ENCODE measurements around the gene GFI1B.
"Not testable (repeated sequence)": the region's sequence is repeated elsewhere in the genome, so short reads cannot be mapped to it uniquely, and the experiment has no call there.

The GFI1B gene

DNA sequence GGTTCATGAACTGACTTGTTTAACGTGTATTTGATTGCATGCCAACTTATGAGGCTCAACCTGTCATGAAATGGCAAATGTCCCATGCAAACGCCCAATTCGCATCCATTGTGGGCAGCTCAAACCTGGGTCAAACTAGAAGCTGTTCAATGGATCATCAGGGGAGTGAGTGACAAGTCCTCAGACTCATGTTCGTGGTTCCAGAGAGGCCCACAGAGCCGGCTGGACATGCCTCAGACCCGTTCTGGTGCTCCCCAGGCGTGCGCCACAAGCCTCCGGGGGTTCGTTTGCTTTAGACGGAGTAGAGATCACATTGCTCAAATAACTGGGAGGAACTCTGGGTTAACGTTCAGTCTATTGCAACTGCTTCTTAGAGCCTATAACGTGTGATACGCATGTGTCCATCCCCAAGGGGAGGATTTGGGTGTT lies 15.0 kb downstream of the GFI1B start:
- DNase-seq = no peak

DNA sequence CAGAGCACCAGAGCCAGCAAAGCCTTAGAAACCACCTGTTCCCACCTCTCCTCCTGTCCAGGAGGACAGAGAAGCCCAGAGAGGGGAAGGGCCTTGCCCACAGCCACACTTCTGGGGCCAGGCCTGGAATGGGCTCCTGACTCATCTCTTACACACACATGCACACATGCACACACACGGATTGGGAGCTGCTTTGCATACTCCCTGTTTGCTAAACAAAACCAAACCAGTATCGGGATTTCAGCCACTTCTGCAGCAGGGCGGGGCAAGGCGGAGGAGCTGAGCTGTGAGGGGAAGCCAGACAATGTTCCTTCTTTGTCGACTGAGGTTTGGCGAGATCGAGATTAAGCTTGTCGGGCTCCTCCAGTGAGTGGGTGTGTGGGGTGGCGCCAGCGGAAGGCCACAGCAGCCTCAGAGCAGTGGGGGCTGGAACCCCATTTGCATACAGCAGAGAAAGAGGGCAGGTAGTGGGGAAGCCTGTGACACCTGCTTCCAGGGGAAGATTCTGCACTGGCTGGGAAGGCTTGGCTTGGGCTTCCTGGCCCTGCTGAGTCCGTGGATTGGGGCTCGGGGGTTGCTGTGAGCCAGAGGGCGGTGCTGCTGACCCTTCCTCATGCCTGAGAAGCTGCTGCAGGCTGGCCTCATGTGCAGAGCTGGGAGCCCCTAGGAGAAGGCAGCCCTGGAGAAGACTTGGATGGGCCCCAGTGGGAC lies 16.1 kb downstream of the GFI1B start:
- DNase-seq = no peak

DNA sequence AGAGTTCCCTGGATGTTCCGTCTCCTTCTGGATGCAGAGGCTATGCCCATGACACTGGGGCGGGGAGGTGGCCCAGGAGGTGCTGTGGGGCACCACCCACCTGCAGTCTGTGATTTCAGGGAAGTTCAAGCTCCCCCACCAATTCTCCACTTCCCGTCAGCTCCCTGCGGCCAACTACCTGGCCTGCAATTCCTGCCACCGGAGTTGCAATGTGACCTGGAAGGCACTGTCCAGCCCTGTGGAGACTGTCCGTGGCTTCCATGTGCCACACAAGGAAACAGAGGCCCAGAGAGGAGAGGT lies 16.6 kb downstream of the GFI1B start:
- DNase-seq = no peak

DNA sequence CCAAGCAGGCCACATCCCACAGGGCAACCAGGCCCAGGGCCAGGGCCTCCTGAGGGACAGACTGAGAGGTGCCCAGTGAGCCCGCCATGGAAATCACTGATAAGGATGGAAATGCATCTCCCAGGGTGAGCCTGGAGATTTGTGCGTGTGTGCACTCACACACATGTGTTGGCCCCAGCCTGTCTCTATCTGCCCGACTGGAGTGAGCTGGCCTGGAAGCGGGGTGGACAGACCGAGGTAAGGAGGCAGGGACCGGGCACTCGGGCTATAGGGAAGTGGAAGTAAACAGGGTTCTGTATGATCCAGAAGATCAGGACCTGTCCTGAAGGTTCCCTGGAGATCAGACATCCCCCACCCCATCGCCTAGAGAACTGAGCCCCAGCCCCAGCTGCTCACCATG lies 17.4 kb downstream of the GFI1B start:
- no peak for DNase-seq

DNA sequence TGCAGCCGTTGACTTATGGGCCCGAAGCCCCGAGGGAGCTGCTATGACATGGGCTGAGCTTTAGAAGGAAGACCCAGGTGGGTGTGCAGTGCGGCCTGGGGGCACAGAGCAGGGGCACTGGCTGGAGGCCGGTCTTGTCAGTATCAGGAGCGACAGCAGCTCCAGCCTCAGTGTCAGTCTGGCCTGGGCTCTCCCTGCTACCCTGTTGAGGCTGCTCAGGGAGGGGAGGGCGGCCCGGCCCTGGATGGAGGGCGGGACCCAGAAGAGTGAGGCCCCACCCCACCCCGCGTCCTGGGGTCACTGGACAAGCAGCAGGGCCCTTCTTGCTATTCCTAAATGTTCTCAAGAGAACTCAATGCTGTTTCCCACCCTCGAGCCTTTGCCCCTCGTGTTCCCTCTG lies 18.0 kb downstream of the GFI1B start:
- DNase-seq = no peak

DNA sequence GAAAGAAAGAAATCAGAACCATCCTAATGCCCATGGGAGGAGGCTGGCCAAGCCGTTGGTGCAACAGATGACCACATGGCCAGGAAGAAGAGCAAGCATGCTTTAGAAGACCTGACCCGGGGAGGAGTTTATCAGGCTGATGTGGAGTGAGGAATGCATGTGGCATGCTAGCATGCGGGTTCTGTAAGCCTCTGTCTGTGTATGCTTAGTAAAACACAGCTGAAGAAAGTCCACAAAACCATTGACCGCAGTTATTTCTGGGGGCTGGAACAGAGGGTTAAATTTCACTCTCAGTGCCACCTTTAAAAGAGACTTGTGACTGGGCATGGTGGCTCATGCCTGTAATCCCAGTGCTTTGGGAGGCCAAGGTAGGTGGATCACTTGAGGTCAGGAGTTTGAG lies 19.1 kb downstream of the GFI1B start:
- DNase-seq = no peak

DNA sequence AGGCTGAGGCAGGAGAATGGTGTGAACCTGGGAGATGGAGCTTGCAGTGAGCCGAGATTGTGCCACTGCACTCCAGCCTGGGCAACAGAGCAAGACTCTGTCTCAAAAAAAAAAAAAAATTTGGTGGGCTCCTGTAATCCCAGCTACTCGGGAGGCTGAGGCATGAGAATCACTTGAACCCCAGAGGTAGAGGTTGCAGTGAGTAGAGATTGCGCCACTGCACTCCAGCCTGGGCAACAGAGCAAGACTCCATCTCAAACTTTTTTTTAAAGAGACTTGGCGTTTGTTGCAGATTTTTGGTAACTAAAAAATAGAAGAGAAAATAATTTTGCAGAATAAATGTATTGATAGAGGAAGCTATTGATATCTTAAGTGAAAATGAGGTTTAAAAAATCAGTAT lies 19.7 kb downstream of the GFI1B start:
- DNase-seq = not testable (repeated sequence)

DNA sequence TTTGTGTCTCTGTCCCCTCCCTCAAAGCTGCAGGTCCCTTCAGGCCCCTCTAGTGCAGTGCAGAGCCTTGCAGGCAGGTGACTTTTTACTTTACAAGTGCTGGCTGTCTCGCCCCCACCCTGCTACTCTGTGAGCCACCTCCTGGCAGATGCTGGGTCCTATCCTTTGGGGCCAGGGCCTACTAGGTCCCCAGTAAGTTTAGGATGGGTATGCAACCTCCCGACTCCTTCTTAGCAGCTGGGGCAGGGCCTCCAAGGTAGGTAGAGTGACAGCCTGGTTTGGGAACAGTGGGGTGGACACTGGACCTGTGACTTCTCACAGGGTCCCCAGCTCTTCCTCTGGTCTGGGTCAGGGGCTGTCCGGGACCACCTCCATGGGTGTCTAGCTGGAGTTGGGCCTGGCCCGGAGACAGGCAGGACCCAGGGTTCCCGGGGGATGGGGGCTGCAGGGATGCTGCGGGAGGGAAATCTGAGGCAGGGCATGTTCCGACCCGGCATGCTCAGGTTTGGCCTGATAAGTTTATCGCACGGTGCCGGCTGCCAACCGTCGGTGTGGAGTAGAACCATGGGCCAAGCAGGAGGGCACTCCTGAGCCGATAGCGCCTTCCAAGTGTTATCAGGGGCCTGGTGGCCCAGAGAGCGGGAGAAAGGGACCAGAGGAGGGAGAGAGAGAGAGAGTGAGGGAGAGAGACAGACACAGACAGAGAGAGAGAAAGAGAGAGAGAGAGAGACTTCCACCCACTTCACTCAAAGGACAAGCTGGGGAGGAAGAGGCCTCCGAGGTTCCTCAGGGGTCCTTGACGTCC lies 20.5 kb downstream of the GFI1B start:
- no peak for DNase-seq

DNA sequence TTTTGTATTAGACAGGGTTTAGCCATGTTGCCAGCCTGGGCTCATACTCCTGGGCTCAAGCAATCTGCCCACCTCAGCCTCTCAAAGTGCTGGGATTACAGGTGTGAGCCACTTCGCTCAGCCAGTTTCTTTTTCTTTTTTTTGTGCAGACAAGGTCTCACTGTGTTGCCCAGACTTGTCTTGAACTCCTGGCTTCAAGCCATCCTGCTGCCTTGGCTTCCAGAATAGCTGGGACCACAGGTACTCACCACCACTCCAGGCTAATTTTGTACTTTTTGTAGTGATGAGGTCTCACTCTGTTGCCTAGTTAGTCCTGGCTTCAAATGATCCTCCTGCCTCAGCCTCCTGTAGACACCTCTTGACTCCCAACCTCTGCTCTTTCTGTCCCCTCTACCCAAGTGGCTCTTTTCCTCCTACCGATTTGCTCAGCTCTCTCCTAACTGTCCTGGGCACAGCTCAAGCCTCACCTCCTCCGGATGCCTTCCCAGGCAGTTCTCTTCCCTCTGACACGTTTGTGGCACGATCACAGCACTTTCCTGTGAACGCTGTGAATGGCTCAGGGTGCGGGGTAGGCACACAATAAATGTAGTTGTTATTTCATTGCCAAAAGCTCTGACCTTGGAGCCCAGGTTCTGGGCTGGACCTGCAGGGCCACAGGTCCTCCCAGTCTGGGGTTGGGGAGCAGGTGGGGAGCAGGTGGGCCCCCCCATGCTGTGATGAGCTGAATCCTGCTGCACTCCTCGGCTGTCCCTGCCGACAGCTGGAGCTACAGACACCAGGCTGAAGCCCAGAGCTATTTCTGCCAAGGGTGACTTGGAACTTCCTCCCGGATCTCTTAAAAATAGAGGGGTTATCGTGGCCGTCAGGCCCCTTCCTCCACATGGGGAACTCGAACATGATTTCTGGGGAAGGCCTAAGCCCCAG lies 23.9 kb downstream of the GFI1B start:
- no peak for DNase-seq

DNA sequence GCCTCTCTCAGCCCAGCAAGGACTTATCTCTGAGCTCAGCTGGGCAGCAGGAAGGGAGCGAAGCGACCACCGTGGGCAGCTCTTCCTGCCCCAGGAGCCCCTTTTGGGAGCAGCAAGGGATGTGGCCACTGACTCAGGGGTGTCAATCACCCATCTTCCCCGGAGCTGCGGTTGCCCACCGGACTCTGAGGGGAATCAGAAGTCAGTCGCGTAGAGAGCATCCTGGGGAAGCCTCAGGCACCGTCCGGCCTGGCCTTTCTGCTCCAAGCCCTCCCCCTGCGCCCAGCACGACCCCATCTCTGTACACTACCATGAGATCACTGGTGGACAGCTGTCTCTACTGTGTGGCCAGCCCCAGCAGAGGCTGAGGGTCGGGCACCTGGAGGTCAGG lies 24.6 kb downstream of the GFI1B start:
- DNase-seq = no peak

DNA sequence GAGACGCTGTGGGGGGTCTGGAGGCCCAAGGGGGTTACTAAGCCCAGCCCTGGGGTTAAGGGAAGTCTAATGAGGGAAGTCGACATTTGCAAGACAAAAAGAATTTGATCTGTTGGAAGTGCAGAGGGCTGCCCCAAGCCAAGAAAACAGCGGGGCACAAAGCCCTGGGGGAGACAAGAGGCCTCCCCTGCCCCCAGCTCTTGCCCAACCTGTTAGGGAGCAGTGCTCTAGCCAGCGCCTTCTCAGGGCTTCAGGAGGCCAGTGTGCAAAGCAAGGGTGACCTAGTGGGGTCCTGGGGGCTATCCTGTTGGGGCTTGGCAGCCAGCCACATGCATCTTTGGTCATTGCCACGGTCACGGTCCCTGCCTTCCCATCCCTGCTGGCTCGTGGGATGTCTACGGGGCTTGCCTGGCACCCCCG lies 25.2 kb downstream of the GFI1B start:
- no peak for DNase-seq

DNA sequence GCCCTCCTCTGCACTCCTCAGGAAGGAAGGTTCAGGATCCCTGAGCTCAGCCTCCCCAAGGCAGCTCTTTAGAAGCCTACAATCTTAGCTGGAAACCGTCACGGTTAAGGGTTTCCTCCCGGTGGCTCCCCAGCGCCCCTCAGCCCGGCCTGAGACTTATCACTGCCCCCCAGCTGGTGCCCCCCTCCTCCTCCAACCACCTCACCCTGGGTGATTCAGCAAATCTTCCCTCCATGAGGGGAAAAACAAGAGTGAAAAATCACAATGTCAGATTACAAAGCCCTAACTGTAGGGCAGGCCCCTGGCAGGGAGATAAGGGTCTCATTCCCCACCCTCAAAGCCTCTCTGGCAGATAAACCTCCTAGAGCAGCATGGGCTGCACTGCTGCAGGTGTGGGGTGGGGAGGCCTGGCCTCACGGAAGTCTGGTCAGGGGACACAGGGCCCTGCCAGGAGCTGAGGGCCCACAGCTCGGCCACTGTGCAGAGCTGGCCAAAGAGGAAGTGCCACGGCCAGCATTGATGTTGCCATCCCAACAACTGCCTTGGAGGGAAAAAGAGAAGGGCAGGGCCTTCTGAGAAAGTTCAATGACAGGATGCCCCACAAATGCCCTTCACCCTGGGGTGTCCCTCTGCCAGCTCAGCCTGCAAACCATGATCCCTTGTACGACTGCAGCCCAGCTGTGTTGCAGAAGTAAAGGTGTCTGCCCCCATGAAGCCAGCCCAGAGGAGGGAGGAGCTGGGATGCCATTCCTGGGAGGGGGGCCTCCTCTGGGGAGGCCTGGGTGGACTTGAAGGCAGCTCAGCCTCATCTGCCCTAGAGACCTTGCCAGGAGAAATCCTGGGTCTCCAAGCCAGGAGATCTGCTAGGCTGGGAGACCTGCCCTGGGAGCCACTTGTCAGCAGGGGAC lies 25.9 kb downstream of the GFI1B start:
- no peak for DNase-seq

DNA sequence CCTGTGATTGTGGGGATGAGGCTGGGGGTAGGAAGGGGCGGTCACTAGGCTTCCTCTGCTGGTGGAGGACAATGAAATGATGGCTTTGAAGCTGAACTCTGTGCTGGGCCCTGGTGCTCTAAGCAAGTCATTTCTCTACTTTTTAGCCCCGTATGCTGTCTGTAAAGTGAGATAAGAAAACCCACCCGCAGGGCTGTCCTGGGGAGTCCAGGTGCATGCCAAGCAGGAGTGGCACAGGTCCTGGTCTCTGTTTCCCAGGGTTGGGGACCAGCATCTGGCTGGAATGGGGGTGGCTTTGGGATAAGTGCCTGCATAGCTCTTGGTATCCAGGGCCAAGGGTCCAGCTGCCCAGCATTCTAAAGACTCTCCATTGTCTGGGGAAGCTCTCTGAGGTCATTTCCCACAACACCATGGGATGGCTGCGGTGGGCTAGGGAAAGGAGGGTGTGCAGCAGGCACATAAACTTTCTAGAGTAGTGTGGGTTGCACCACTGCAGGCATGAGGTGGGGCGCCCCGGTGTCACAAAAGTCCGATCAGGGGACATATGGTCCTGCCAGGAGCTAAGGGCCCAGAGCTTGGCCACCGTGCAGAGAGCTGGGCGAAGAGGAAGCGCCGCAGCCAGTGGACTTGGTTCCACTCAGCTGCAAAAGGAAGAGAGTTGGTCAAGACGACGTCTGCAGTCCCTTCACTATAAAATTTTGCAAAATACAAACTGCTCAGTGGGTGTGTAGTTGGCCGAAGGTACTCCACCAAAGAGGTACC lies 26.7 kb downstream of the GFI1B start:
- DNase-seq = no peak

DNA sequence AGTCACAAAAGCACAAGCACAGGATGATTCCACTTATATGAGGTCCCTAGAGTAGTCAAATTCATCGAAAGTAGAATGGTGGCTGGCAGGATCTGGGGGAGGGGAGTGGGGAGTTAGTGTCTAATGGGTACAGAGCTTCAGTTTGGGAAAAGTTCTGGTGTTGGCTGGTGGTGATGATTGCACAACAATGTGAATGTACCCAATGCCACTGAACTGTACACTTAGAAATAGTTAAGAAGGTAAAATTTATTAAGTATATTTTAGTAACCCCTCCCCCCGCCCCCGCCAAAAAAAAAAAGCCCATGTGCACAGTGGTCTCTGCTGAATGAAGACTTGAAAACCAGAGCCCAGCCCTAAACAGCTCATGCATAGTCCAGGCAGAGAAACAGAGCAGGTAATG lies 27.5 kb downstream of the GFI1B start:
- no peak for DNase-seq

DNA sequence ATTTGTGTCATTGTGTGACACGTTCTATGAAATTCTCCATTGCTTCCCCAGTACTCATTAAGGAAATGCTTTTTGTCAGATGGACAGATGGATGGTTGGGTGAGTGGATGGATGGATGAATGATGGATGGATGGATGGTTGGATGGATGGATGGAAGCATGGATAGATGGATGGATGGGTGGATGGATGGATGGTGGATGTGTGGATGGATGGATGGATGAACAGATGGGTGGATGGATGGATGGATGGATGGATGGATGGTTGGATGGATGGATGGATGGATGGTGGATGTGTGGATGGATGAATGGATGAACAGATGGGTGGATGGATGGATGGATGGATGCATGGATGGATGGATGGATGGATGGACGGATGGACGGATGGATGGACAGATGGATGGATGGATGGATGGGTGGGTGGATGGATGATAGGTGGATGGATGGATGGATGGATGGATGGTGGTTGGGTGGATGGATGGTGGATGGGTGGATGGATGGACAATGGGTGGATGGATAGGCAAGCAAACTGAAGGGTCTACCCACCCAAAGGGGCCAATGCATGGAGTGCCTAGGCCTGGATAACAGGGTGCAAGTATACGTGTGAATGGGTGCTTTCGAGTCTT lies 28.3 kb downstream of the GFI1B start:
- no peak for DNase-seq

DNA sequence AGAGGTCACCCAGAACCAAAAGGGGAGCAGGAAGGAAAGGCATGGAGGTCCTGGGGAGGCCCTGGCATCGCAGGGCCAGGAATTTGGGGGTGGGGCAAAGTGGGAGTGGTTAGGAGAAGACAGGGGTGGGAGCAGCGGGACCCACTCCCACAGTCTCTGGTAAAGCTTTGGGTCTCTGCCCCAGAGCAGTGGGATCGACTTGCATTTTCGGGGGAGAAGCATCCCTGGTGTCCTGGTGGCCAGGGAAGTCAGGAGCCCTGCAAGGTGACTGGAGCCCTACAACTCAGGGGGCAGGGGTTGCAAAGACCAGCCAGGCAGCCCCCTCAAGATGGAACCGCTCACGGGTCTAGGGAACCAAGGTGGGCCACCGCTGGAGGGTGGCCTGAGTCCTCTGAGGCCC lies 29.9 kb downstream of the GFI1B start:
- DNase-seq = no peak

DNA sequence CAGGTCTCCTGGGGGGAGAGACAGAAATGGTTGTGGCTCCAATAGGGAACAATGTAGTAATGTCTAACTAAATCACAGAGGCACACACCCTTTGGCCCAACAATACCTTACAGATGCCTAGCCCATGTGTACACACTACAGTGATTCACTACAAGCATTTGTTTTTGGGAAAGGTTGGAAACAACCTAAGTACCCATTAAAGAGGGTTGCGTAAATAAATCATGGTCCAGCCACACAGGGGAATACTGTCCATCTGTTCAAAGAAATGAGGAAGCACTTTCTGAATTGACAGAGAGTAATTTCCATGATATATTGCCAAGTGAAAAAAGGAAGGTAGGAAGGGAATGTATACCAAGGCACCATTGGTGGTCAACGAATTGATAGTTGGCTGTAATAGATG lies 30.3 kb downstream of the GFI1B start:
- DNase-seq = no peak

DNA sequence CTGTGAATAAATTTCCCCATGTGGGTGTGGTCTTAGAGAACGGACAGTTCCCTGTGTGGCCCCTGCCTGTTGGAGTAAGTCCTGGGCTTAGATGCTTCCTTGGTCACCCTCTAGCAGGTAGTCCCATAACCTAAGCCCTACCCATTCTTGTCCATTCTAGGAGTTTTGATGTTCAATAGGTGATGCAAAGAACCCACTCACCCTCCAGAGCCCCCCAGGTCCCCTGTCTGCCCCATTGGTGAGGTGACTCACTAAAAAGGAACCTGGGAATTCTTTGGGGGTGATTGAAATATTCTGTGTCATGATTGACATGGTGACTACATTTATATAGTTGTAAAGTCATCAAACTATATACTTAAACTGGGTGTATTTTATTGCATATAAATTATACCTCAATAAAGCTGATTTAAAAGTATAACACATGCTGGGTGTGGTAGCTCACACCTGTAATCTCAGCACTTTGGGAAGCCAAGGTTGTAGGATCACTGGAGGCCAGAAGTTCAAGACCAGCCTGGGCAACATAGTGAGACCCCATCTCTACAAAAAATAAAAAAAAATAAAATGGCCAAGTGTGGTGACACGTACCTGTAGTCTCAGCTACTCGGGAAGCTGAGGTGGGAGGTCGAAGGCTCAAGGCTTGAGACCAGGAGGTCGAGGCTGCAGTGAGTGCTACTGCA lies 31.6 kb downstream of the GFI1B start:
- DNase-seq = no peak

DNA sequence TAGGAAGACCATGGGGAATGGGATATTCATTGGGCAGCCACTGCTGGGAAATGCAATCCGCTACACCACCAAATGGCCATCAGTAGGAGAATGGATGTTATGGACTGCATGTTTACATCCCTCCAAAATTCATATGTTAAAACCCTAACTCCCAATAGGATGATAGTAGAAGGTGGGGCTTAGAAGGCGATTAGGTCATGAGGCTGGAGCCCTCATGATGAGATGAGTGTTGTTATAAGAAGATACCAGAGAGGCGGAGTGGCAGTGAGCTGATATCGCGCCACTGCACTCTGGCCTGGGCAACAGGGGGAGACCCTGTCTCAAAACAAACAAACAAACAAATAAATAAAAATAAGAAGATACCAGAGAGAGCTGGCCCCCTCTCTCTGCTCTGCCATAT lies 36.2 kb downstream of the GFI1B start:
- no peak for DNase-seq

DNA sequence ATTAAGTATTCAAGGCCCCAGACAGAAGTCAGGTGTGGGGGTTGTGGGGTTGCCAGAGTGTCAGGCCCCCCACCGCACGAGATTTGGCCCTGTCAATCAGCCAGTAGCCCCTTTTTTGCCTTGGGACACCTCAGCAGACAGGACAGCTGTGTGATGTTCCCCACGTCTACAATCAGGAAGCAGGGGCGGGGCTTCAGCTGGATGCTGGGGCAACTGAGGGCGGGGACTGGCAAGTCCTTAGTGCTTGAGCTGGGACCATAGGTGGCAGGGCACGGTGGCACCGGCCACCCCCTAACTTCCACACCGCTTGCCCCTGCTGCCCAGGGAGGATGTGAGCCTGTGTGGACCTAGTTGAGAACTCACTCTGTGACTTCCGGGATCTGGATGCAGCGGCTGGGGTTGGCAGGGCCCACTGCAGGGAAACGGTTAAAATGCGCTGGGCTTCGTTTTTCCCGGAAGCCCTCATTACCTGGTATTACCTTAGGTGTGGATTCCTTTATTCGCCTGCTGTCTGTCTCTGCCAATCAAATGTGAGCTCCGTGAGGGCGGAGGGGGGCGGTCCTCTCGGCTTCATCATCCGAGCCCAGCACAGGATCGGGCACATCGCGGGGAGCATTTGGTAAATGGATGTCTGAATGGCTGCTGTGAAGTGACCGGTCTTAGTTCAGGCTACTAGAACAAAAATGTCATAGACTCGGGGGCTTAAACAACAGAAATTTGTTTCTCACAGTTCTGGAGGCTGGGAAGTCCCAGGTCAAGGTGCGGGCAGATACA lies 44.8 kb downstream of the GFI1B start:
- no peak for DNase-seq

All from DMS153 (cell line).